NCI-H748 (cell line): ENCODE results near the gene ARHGEF25.
"Not testable (repeated sequence)": the region's sequence is repeated elsewhere in the genome, so short reads cannot be mapped to it uniquely, and the experiment has no call there.

Experiments
- DNase-seq: peaks from one replicate; lab custom pipeline; 2025; ENCODE audit not compliant: unreplicated experiment; lab: John Stamatoyannopoulos, UW

ARHGEF25 gene

GRCh38 chr12:57585156-57585555, 26.1 kb upstream of the ARHGEF25 start:
- DNase-seq: no peak

- no peak for DNase-seq
Measured at GRCh38 chr12:57586128-57586527, 25.1 kb upstream of the ARHGEF25 start.

GRCh38 chr12:57586832-57587429, 24.3 kb upstream of the ARHGEF25 start:
- no peak for DNase-seq

- DNase-seq: not testable (repeated sequence)
Measured at GRCh38 chr12:57588951-57589610, 22.2 kb upstream of the ARHGEF25 start.

- DNase-seq: no peak
Measured at GRCh38 chr12:57590479-57590863, 20.8 kb upstream of the ARHGEF25 start.

- peak; percentile 93 for DNase-seq
Measured at GRCh38 chr12:57590864-57591781, 20.1 kb upstream of the ARHGEF25 start, which contains the start of gene PIP4K2C. TSS of gene PIP4K2C (plus strand) at chr12:57591192. CDS start at chr12:57591290, 98 bp downstream.

- no peak for DNase-seq
Measured at GRCh38 chr12:57591782-57592325, 19.4 kb upstream of the ARHGEF25 start.

GRCh38 chr12:57592551-57593165, 18.6 kb upstream of the ARHGEF25 start:
- no peak for DNase-seq

GRCh38 chr12:57593187-57593586, 18.0 kb upstream of the ARHGEF25 start:
- no peak for DNase-seq

- no peak for DNase-seq
Measured at GRCh38 chr12:57600395-57600794, 10.8 kb upstream of the ARHGEF25 start.

- DNase-seq: no peak
Measured at GRCh38 chr12:57602544-57602943, 8.7 kb upstream of the ARHGEF25 start.

- no peak for DNase-seq
Measured at GRCh38 chr12:57603324-57603723, 7.9 kb upstream of the ARHGEF25 start.

- no peak for DNase-seq
Measured at GRCh38 chr12:57603815-57604453, 7.3 kb upstream of the ARHGEF25 start.

GRCh38 chr12:57604454-57604991, 6.7 kb upstream of the ARHGEF25 start, which contains the start of gene DTX3:
TSS of gene DTX3 (plus strand) at chr12:57604824. CDS start at chr12:57606518, 1,694 bp downstream.
- peak; percentile 57 for DNase-seq

GRCh38 chr12:57604992-57605810, 6.0 kb upstream of the ARHGEF25 start:
- peak; percentile 24 for DNase-seq

- DNase-seq: no peak
Measured at GRCh38 chr12:57605811-57606311, 5.4 kb upstream of the ARHGEF25 start.

GRCh38 chr12:57606399-57606798, 4.8 kb upstream of the ARHGEF25 start:
- no peak for DNase-seq

GRCh38 chr12:57606821-57607220, 4.4 kb upstream of the ARHGEF25 start:
- DNase-seq: no peak
